Neural crest cell (in vitro differentiated cells): ENCODE measurements around the gene GLG1. TPM values are rescaled to one million over a fixed set of nuclear protein-coding genes. Genes with fewer than 3 reads are reported as not detected.
"Not testable (repeated sequence)": the region's sequence is repeated elsewhere in the genome, so short reads cannot be mapped to it uniquely, and the experiment has no call there.

Experiments
- DNase-seq: peaks from one replicate; pipeline ENCODE4 v3.0.0; 2021; ENCODE audit warnings: low read depth, mixed read lengths, low spot score
- H3K27ac Mint-ChIP-seq: one replicate; pipeline ENCODE4 v1.8.0; 2021; ENCODE audit warnings: mild to moderate bottlenecking, mixed read lengths; ENCODE audit not compliant: unreplicated experiment
- H3K27me3 Mint-ChIP-seq: 2 replicates; pipeline ENCODE4 v1.8.0; 2021; ENCODE audit warnings: low read depth, mild to moderate bottlenecking, mixed read lengths
- H3K36me3 Mint-ChIP-seq: 2 replicates; pipeline ENCODE4 v1.8.0; 2021; ENCODE audit warnings: low read depth, mild to moderate bottlenecking, mixed read lengths
- H3K4me1 Mint-ChIP-seq: 2 replicates; pipeline ENCODE4 v1.8.0; 2021; ENCODE audit warnings: mixed read lengths
- H3K4me3 Mint-ChIP-seq: one replicate; pipeline ENCODE4 v1.8.0; 2021; ENCODE audit warnings: mild to moderate bottlenecking, mixed read lengths
- H3K9me3 Mint-ChIP-seq: 2 replicates; pipeline ENCODE4 v1.8.0; 2021; ENCODE audit warnings: mixed read lengths
- total RNA-seq: library from RNA; stranded (reverse); gene quantifications from 2 replicates; pipeline ENCODE4 v1.2.1, GENCODE V29; 2021

Gene GLG1
- total RNA-seq, 1 donor from 2014 or later, result 117 TPM

DNA sequence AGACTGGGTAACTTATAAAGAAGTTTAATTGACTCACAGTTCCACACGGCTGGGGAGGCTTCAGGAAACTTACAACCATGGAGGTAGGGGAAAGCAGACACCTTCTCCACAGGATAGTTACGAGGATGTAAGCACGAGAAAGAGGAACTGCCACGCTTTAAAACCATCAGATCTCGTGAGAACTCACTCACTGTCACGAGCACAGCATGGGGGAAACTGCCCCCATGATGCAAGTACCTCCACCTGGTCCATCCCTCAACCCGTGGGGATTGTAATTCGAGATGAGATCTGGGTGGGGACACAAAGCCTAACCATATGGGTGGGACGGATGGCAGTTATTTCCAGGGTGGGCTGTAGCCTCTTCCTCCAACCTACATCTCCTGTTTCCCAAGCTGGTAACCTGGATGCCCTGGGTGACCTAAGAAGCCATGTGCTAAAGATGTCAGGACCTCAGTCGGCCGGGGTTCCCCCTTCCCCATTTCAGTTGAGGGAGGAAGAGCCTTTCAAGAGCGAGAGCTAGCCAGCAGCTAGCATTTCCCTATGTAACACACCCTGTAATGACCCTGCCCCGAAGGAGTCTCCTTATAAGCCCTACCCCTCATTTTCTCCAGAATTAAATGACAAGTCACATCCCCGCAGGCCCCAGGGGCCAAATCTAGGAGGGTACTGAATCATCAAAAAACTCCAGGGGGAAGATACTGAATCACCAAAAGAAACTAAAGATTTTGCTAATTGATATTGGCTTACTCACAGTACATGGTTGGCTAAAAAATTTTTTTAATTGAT lies 202.6 kb downstream of the GLG1 start:
- DNase-seq, H3K4me3 Mint-ChIP-seq, H3K27me3 Mint-ChIP-seq, H3K9me3 Mint-ChIP-seq, H3K4me1 Mint-ChIP-seq, H3K27ac Mint-ChIP-seq, H3K36me3 Mint-ChIP-seq: not testable (repeated sequence)

- not testable (repeated sequence) for H3K36me3 Mint-ChIP-seq, H3K9me3 Mint-ChIP-seq, DNase-seq, H3K4me1 Mint-ChIP-seq, H3K27me3 Mint-ChIP-seq, H3K4me3 Mint-ChIP-seq, H3K27ac Mint-ChIP-seq
These were observed 206.7 kb downstream of the GLG1 start for GRCh38 chr16:74400238-74400637.

GRCh38 chr16:74398212-74398895 lies 208.6 kb downstream of the GLG1 start:
- H3K27me3 Mint-ChIP-seq, result not testable (repeated sequence)

More at GRCh38 chr16:74398212-74398895, 208.6 kb downstream of the GLG1 start:
- H3K4me1 Mint-ChIP-seq, H3K9me3 Mint-ChIP-seq, H3K36me3 Mint-ChIP-seq, H3K27ac Mint-ChIP-seq, DNase-seq, H3K4me3 Mint-ChIP-seq: not testable (repeated sequence)

Other genes starting within 250 kb of the GLG1 start
- gene NPIPB15, start 230.8 kb downstream of the GLG1 start, total RNA-seq, result 2.5 and 3.1 TPM in 2 replicates
- 1.4 and 2.1 TPM in 2 replicates for gene CLEC18B, start 185.6 kb downstream of the GLG1 start, total RNA-seq
- gene RFWD3, start 59.8 kb upstream of the GLG1 start, total RNA-seq, result 72.8 and 76.8 TPM in 2 replicates
- gene MLKL, start 93.7 kb upstream of the GLG1 start, total RNA-seq, result not detected in 2 replicates
- not detected in 2 replicates for gene FA2H, start 167.7 kb upstream of the GLG1 start, total RNA-seq